HG03045 (cell line): ENCODE measurements around the gene OR8J1.
"Not testable (repeated sequence)": the region's sequence is repeated elsewhere in the genome, so short reads cannot be mapped to it uniquely, and the experiment has no call there.

Experiments
- ATAC-seq: cut with Tn5 transposase; IDR thresholded peaks from one replicate; pipeline ENCODE4 v1.9.1; 2021; ENCODE audit warnings: mild to moderate bottlenecking, moderate library complexity; ENCODE audit not compliant: unreplicated experiment

Gene OR8J1

GRCh38 chr11:56353991-56354390 lies at the start of gene OR8J1:
TSS of gene OR8J1 (plus strand) at chr11:56354291. CDS start at chr11:56360247, 5,956 bp downstream.
- no peak for ATAC-seq

GRCh38 chr11:56307836-56308235 lies 46.3 kb upstream of the OR8J1 start:
- no peak for ATAC-seq

GRCh38 chr11:56314844-56315243 lies 39.2 kb upstream of the OR8J1 start, which contains the start of gene OR8K3:
TSS of gene OR8K3 (plus strand) at chr11:56315144. CDS start at chr11:56318307, 3,163 bp downstream.
- no peak for ATAC-seq

GRCh38 chr11:56331861-56332491 lies 22.1 kb upstream of the OR8J1 start:
- no peak for ATAC-seq

- ATAC-seq = no peak
Measured at GRCh38 chr11:56333156-56333555, 20.9 kb upstream of the OR8J1 start.

- ATAC-seq = no peak
Measured at GRCh38 chr11:56340289-56340688, 13.8 kb upstream of the OR8J1 start.

GRCh38 chr11:56345739-56346138 lies 8.4 kb upstream of the OR8J1 start, which contains the start of gene OR8K1:
TSS of gene OR8K1 (plus strand) at chr11:56346039. CDS start at chr11:56346039, 0 bp downstream.
- no peak for ATAC-seq

- ATAC-seq = no peak
Measured at GRCh38 chr11:56375324-56375723, 21.2 kb downstream of the OR8J1 start, which contains the start of gene OR8U1. TSS of gene OR8U1 (plus strand) at chr11:56375624. CDS start at chr11:56375624, 0 bp downstream.

GRCh38 chr11:56380120-56380519 lies 26.0 kb downstream of the OR8J1 start:
- no peak for ATAC-seq

- no peak for ATAC-seq
Measured at GRCh38 chr11:56394381-56394780, 40.3 kb downstream of the OR8J1 start.

GRCh38 chr11:56396047-56396446 lies 42.0 kb downstream of the OR8J1 start:
- ATAC-seq = no peak

- ATAC-seq = not testable (repeated sequence)
Measured at GRCh38 chr11:56401858-56402461, 47.9 kb downstream of the OR8J1 start.

GRCh38 chr11:56404393-56404792 lies 50.3 kb downstream of the OR8J1 start:
- no peak for ATAC-seq

- ATAC-seq = no peak
Measured at GRCh38 chr11:56410801-56411200, 56.7 kb downstream of the OR8J1 start.
